ENCODE data around the gene TREX2. TPM values are rescaled to one million over a fixed set of nuclear protein-coding genes. Genes with fewer than 3 reads are reported as not detected.

TREX2 gene
- total and polyA plus RNA-seq, 2 of the 8 experiments (the other 6 are each of a cell fraction or from before 2014, with no cell fraction given): 0.71 to 0.80 TPM

DNA sequence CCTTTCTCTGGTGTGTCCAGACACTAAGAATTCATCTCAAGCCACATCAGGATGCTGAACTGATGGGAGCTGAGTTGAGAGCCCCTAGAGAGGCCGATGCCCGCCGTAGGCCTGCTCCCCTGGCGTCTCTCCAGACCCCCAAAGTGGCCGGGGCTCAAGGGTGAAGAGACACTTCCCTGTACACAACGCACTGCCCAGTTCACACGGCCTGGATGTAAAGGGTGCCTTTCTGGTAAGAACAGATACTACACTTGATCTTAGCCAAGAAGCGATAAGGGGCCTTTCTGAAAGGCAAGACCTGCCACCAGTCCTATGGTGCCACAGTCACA is 5.1 kb upstream of the TREX2 start:
- no peak overlapping the region for H2BK15ac ChIP-seq (ENCODE audit: low read length)
- H3K18ac ChIP-seq (ENCODE audit: extremely low read depth, low read length): no peak overlapping the region
- POLR2A ChIA-PET (ENCODE audit: partially characterized antibody): no interaction called here
- no peak overlapping the region for H3K56ac ChIP-seq (replicated peaks; ENCODE audit: insufficient read length, low read depth, low read length)
- FAIRE-seq: no peak
- no peak overlapping the region for H3K27ac ChIP-seq (ENCODE audit: low read depth, low read length)
- no peak overlapping the region for H2BK12ac ChIP-seq (ENCODE audit: low read depth, low read length)
- no peaks in the 10 kb centered on the region for H3K23me2 ChIP-seq (ENCODE audit: low read depth, low read length)
- no peaks in the 10 kb centered on the region for H4K20me1 ChIP-seq (replicated peaks in 1 of 2; ENCODE audit: control insufficient read depth in 1 of 2, insufficient read depth in 2 of 2, low read length in 2 of 2)
- no peak overlapping the region for H4K5ac ChIP-seq (ENCODE audit: insufficient read length, low read depth, low read length)
- no peak overlapping the region for H2BK20ac ChIP-seq (ENCODE audit: low read length)
- WGBS, 2 experiments (ENCODE audit: extremely low coverage in 1 of 2, insufficient coverage in 1 of 2, insufficient read length in 1 of 2, insufficient replicate concordance in 2 of 2, low coverage in 1 of 2, low lambda C conversion rate in 2 of 2, missing lambda C conversion rate in 1 of 2): 81% methylated on average over 4 of the region's 8 CpGs; no CpG with 5 or more reads in 1 of the 2 experiments
- H3K9me3 ChIP-seq (ENCODE audit: insufficient read depth in 2 of 2, low read depth in 1 of 2, low read length in 1 of 2): no peaks in the 10 kb centered on the region
- H3K23ac ChIP-seq (ENCODE audit: insufficient read length): no peak overlapping the region
- no peak overlapping the region for H3K14ac ChIP-seq (ENCODE audit: insufficient read length)
- H3K4me1 ChIP-seq (replicated peaks in 1 of 4; ENCODE audit: control insufficient read depth in 3 of 4, insufficient read depth in 4 of 4, low read length in 3 of 4): no peaks in the 10 kb centered on the region
- H3K4ac ChIP-seq (replicated peaks; ENCODE audit: insufficient read length, low read depth, low read length): no peak overlapping the region
- H3K4me2 ChIP-seq (ENCODE audit: insufficient read depth in 1 of 2, low read depth in 2 of 2, low read length in 2 of 2): no peak overlapping the region
- H3K27me3 ChIP-seq (replicated peaks in 1 of 4; ENCODE audit: control insufficient read depth in 3 of 4, extremely low read depth in 1 of 4, insufficient read depth in 3 of 4, low read length in 3 of 4): no peaks in the 10 kb centered on the region
- no peak overlapping the region for H2BK5ac ChIP-seq (ENCODE audit: low read depth, low read length)
- H2AFZ ChIP-seq (ENCODE audit: low read length): no peak overlapping the region
- no peak for DNase-seq (ENCODE audit: low read depth in 1 of 2, low spot score in 2 of 2)
- no peaks in the 10 kb centered on the region for H3K79me1 ChIP-seq (ENCODE audit: low read depth, low read length)
- H4K8ac ChIP-seq (ENCODE audit: extremely low read depth, insufficient read depth, low read length): no peak overlapping the region
- H3K79me2 ChIP-seq (ENCODE audit: control insufficient read depth in 1 of 2, insufficient read depth in 2 of 2, low read length in 2 of 2): no peaks in the 10 kb centered on the region
- CTCF ChIA-PET (ENCODE audit: partially characterized antibody): no interaction called here
- no peak overlapping the region for H2AK5ac ChIP-seq (ENCODE audit: low read depth, low read length)
- no peak overlapping the region for H3K9ac ChIP-seq (replicated peaks in 1 of 4; ENCODE audit: extremely low read depth in 1 of 4, low read depth in 3 of 4, low read length in 3 of 4)
- no peak overlapping the region for H3K4me3 ChIP-seq (ENCODE audit: extremely low read depth in 1 of 4, insufficient read depth in 2 of 4, low read depth in 3 of 4, low read length in 4 of 4)
- H4K91ac ChIP-seq (replicated peaks; ENCODE audit: insufficient read length, low read length): no peak overlapping the region
- no peak overlapping the region for H2BK120ac ChIP-seq (replicated peaks; ENCODE audit: low read depth, low read length)
- H3K36me3 ChIP-seq (ENCODE audit: control insufficient read depth in 2 of 4, insufficient read depth in 4 of 4, low read length in 3 of 4): peaks cover 0 to 10% (median 0%) of the 10 kb centered on the region in 4 experiments; a peak in 3 of 8 replicates
- TF ChIP-seq POLR2AphosphoS5 (IDR thresholded peaks at IDR 0.05; ENCODE audit: low read depth, low read length) (no peak), SUZ12 (IDR thresholded peaks at IDR 0.05; ENCODE audit: low read length) (no peak), RBBP5 (IDR thresholded peaks at IDR 0.05; ENCODE audit: borderline replicate concordance, low read depth, low read length) (no peak), CBX5 (IDR thresholded peaks at IDR 0.05; ENCODE audit: low read depth, low read length) (no peak), SAP30 (IDR thresholded peaks at IDR 0.05; ENCODE audit: insufficient read depth, insufficient replicate concordance, low read length) (no peak), GABPA (IDR thresholded peaks at IDR 0.05; ENCODE audit: borderline replicate concordance, insufficient read depth, low read length) (no peak), HDAC6 (IDR thresholded peaks at IDR 0.05; ENCODE audit: low read depth, low read length) (no peak), CTBP2 (IDR thresholded peaks at IDR 0.05; ENCODE audit: borderline replicate concordance, insufficient read depth, insufficient read length, low read length) (no peak), NANOG (IDR thresholded peaks at IDR 0.05; ENCODE audit: insufficient read depth, low read depth, low read length, poor library complexity, severe bottlenecking) (no peak), EGR1 (IDR thresholded peaks at IDR 0.05; ENCODE audit: borderline replicate concordance, low read depth, low read length) (no peak), TAF7 (optimal IDR thresholded peaks at IDR 0.05; ENCODE audit: borderline replicate concordance, low read depth, low read length) (no peak), PHF8 (conservative IDR thresholded peaks at IDR 0.05; ENCODE audit: low read depth, low read length) (no peak), RFX5 (IDR thresholded peaks at IDR 0.05; ENCODE audit: borderline replicate concordance, low read depth, low read length) (no peak)

All from H1 (cell line).